ENCODE measurements around the gene BRSK1.
"Not testable (repeated sequence)": the region's sequence is repeated elsewhere in the genome, so short reads cannot be mapped to it uniquely, and the experiment has no call there.

The BRSK1 gene

DNA sequence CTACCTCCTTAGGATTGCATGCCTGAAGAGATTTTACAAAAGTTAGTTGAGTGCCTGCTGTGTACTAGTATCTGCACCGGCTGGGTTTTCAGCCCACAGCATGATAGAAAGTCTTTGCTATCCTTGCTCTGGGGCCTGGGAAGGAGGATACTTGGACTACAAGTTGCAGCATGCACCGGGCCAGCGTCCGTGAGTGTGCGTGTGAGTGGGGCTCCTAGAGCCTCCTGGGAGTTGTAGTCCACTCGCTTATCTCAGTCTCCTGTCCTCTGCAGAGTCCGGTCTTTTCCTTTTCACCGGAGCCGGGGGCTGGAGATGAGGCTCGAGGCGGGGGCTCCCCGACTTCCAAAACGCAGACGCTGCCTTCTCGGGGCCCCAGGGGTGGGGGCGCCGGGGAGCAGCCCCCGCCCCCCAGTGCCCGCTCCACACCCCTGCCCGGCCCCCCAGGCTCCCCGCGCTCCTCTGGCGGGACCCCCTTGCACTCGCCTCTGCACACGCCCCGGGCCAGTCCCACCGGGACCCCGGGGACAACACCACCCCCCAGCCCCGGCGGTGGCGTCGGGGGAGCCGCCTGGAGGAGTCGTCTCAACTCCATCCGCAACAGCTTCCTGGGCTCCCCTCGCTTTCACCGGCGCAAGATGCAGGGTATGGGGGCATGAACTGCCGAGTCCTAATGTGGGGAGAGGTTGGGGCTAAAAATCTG, 20.6 kb downstream of the BRSK1 start:
- DNase-seq (ENCODE audit: low read depth in 2 of 2) = no peak

DNA sequence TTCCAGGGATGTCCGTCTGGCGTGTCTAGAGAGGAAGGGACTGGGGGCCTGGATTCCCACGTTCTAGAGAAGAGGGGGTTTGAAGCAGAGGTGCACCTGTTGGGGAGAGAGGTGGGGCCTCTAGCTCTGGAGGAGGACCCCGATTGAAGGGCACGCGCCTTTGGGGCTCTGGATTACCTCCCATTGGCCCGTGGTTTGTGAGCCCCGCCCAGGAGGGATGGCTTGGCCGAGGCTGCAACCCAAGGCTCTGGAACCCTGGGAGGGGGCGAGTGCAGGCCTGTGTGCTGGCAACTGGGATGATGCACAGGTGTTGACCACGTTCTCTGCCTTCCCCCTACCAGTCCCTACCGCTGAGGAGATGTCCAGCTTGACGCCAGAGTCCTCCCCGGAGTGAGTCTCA, 21.2 kb downstream of the BRSK1 start:
- no peak for DNase-seq (ENCODE audit: low read depth in 2 of 2)

DNA sequence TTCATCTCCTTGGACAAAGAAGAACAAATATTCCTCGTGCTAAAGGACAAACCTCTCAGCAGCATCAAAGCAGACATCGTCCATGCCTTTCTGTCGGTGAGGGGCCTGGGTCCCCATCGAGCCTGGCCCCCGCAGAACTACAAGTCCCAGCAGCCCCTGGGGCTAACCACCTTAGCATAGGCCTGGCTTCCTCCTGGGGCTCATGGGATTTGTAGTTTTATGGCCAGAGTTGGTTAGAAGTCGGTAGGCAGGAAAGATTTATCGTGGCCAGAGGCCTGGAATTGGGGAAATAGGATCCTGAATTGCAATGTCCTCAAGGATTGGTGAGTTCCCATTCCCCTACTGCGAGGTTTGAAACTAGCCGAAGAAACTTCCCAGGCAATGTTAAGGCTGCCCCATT, 21.7 kb downstream of the BRSK1 start:
- DNase-seq (ENCODE audit: low read depth in 2 of 2) = peak; percentile 34 to 38

DNA sequence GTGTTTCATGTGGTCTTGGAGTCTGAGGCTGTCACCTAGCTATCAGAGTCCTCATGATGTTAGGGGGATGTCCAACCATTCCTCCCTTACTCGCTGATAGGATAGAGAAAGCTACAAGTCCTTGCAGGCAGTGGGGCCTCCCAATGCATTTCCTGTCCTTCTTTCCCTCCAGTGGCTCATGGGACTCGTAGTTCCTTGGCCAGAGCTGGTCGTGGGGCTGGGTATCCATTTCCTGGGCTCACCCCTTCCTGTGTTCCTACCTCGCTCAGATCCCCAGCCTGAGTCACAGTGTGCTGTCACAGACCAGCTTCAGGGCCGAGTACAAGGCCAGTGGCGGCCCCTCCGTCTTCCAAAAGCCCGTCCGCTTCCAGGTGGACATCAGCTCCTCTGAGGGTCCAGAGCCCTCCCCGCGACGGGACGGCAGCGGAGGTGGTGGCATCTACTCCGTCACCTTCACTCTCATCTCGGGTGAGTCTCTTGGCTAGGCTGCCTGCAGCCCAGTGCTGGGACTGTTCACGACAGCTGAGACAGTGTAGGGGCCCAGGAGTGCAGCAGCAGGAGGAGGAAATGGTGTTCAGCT, 22.3 kb downstream of the BRSK1 start:
- DNase-seq (ENCODE audit: low read depth in 2 of 2) = no peak

DNA sequence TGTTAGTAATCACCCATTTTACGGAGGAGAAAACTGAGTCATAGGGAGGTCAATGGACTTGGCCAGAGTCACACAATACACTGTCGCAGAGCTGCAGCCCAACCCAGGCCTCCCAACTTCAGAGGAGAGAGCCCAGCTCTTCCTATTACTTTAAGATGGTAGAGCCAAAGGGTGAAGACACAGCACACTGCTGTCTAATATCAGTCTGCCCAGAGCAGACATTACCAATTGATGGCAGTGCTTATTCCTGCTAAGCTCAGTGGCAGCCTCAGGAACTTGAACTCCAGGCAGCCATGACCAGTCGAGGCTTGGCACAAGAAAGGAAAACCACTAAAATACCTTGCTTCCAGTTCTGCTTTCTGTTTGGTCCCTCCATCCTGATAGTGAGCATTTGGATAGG, 22.9 kb downstream of the BRSK1 start:
- DNase-seq (ENCODE audit: low read depth in 2 of 2) = no peak

DNA sequence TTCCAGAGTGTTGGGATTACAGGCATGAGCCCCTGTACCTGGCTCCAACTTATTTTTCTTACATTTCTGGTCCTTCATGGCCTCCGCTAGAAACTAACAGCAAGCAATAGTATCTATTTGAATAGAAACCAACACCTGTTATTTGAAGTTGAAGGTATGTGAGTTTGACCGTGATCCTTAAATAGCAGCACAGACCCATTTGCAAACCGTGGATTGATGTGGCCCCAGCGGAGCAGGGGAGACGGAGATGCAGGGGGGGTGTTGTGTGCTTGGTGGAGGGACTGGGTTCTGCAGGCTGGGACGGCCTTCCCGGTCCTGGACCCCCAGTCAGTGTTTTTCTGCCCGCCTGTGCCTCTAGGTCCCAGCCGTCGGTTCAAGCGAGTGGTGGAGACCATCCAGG, 24.5 kb downstream of the BRSK1 start:
- no peak for DNase-seq (ENCODE audit: low read depth in 2 of 2)

DNA sequence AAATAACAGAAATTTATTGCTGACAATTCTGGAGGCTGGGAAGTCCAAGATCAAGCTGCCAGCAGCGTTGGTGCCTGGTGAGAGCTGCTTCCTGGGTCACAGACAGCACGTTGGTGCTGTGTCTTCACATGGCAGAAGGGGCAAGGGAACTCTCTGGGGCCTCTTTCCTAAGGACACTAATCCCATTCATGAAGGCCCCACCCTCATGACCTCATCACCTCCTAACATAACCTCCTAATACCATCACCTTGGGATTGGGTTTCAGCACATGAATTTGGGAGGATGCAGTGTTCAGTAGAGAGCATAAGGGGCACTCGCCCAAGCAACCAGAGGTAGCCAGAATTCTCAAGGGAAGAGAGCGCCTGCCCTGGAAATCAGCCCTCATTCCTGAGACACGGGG, 25.7 kb downstream of the BRSK1 start:
- no peak for DNase-seq (ENCODE audit: low read depth in 2 of 2)

DNA sequence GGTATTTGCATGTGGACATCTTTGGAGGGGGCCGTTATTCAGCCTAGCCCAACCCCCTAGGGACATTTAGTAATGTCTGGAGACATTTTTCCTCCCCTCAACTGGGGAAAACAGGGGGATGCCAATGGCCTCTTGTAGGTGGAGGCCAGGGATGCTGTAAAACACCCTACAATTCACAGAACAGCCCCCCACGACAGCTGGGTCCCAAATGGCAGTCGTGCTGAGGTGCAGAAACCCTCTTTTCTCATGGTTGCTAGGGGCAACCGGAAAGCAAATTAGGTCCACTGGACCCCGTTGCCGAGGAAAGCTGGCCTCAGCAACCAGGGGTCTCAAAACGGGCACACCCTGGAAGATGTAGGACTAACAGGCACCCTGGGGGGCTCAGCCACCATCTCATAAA, 26.7 kb downstream of the BRSK1 start:
- DNase-seq (ENCODE audit: low read depth in 2 of 2) = no peak

DNA sequence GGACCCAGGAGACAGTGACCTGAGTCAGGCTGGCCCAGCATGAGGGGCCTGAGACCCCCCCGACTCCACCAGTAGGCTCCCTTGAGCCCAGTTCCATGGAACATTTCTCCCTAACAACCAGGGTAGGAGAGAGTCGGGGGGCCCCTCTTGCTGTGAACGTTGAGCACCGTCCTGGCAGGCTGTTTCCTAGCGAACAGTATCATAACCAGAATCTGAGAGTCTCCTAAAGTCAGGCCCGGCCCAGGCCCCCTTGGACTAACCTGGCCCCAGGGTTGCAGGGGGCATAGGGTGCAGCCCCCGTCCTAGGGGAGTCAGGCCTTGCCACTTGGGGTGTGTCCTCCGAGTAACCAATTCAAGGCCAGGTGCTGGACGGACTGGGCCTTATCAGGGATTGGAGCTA, 27.6 kb downstream of the BRSK1 start:
- DNase-seq (ENCODE audit: low read depth in 2 of 2) = no peak

DNA sequence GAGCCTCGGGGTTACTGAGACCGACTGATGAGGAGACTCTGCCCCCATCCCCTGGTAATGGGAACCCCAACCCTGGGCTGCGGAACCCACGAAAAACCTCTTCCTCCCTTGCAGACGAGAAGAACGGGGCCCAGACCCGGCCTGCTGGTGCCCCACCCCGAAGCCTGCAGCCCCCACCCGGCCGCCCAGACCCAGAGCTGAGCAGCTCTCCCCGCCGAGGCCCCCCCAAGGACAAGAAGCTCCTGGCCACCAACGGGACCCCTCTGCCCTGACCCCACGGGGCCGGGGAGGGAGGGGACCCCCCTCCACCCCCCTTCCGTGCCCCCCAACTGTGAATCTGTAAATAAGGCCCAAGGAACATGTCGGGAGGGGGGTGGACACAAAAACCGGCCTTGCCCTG, 28.0 kb downstream of the BRSK1 start:
- DNase-seq (ENCODE audit: low read depth in 2 of 2) = no peak

DNA sequence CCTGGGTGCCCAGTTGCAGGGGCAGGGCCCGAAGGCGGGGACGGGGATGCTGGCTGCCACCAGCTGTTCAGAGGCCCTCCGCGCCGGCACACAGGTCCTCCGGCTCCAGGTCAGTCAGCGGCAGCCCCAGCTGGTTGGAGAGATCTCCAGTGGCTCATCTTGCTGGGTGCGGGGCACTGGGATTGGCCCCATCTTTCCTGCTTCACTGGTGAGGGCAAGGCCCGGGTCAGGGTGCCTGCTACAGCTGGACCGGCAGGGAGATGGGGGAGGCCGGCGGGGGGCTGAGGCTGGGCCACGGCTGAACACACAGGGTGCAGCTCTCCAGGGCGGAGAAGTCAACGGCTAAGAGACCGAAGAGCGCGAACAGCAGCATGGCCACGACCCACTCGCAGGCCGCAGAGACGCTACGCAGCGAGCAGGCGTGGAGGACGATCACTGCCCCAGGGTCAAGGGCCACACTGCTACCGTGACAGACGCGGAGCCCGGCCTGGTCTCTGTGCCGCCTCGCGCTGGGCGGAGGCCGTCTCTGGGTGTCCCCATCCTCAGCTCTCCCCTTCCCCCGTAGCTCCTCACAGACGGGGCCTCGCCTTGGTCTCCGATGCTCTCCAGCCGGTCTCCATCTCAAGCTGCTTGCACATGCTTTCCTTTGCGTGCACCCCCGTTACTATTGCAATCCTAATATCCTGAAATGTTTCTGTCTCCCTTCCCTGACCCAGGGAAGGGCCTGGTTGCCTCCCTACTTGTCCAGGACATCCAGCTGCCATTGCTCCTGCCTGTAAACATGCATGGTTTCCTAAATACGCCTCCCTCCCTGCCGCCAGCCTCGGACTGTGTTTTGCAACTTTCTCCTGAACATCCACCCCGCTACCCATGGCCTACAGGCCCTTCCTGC, 29.1 kb downstream of the BRSK1 start:
- DNase-seq (ENCODE audit: low read depth in 2 of 2) = no peak

DNA sequence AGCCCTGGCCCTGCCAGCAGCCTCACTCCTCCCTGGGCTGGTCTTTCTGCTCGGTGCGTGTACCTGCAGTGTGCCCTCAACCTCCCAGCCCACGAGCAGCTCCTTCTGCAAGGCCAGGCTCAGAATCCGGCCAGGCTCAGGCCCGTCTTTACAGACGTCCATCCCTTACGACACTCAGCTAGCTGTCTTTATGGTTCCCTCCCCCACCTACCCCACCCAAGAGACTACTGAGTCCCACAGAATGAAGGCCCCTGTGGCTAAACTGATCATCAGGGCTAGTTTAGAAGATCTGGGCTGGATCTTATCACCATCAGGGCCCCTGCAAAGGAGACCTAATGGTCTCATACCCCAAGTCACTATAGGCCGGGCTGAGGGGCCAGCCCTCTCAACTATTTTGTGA, 30.6 kb downstream of the BRSK1 start:
- DNase-seq (ENCODE audit: low read depth in 2 of 2) = no peak

DNA sequence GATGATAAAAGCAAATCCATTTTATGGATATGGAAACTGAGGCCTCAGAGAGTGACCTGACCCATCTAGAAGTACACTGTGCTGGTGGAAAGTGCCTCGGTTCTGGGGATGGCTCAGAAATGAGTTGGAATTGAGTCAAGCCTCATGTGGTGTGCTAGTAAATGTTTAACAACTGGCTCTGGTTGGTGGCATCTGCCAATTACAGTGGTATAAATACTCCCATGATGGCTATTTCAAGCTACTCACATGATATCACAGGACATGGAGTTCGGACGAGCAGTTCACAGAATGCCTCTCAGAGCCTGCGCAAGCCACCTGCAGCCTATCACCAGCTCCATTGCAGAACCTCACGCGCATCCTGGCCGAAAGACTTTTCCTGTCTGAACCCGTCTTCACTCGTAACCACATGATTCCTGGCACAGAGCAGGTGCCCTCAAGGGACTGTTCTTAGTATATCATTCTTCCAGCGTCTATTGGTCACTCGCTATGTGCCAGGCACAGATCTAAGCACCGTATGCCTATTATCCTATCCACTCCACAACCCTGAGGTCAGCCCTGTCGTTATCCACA, 32.2 kb downstream of the BRSK1 start:
- no peak for DNase-seq (ENCODE audit: low read depth in 2 of 2)

DNA sequence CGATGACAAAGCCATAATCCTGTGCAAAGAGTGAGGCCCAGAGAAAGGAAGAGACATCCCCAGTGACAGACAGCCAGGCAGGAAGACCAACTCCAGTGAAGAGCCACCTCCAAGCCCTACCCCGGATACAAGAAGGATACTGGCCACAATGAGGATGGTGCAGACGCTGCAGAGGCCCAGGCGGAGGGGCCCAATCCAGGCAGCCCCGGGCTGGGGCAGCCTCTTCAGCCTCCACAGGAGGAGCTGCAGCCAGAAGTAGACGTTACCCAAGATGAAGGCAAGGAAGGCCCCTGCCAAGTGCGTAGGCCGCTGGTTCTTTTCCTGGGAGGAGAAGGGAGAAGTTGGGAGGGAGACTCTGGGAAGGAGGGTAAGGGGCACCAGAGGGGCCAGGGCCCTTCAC, 32.8 kb downstream of the BRSK1 start:
- DNase-seq (ENCODE audit: low read depth in 2 of 2) = no peak

DNA sequence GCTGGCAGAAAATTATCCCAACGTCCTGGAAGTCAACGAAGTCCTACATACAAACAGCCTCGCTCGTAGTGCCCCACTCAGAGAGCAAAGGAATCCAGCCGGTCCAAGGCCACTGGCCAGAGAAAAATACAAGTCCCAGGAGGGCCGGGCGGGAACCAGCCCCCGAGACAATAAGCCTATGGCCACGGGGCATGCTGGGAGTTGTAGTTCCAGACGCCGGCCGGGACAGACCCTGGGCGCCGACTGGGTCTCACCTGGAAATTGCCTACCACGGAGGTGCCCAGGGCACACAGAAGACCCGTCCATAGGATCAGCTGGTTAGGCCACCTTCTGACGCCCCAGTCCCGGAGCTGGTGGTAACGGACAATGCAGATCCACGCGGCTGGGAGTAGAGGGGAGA, 36.0 kb downstream of the BRSK1 start:
- no peak for DNase-seq (ENCODE audit: low read depth in 2 of 2)

DNA sequence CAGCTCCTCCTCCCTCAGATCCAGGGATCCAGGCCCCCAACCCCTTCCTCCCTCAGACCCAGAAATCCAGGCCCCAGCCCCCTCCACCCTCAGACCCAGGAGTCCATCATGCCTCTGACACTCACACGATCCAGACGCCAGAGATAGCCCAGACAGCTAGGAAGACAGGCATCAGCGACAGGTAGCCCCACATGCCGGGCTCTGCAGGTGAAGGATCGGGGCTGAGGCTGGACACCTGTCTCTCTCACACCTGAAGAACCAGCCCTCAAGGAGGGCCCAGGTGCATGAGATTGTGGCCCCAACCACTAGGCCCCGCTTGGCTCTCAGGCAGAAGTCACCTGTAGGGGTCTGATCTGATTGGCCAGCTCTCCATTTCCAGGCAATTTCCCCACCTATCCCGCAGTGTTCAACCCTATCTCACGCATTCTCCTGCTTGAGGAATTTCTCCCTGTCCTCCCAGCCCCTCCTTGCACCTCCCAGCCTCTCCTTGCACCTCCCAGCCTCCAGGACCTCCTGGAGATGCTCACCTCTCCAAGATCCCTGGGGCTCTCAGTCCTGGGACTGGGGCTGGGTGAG, 37.1 kb downstream of the BRSK1 start:
- DNase-seq (ENCODE audit: low read depth in 2 of 2) = no peak

DNA sequence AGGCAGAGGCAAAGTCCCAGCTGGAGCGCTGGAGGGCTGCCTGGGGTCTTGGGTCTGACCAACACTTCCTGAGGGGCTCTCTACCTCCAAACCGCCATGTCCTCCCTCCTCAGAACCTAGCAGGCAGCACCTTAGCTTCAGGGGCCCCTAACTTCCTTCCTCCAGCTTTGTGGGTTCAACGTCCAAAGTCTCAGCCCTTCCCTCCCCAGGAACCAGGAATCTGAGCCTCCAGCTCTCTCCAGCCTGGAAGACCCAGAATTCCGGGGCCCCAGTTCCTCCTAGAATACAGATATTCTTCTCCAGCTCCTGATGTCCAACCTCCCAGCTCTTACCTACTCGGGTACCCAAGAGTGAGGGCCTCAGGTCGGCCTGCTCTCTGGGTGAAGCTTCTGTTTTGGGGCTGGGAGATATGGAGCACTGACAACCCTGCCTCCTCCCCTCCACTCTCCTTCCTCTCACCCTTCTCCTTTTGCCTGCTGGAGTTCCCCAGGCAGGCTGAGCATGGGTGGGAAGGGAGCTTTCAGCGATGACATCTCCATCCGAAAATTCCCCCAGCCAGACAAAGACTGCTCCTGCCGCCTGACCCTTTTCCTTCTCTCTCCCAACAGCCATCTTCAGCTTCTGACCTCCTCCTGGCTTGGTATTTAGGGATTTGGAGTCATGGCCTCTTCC, 37.8 kb downstream of the BRSK1 start:
- DNase-seq (ENCODE audit: low read depth in 2 of 2) = no peak

DNA sequence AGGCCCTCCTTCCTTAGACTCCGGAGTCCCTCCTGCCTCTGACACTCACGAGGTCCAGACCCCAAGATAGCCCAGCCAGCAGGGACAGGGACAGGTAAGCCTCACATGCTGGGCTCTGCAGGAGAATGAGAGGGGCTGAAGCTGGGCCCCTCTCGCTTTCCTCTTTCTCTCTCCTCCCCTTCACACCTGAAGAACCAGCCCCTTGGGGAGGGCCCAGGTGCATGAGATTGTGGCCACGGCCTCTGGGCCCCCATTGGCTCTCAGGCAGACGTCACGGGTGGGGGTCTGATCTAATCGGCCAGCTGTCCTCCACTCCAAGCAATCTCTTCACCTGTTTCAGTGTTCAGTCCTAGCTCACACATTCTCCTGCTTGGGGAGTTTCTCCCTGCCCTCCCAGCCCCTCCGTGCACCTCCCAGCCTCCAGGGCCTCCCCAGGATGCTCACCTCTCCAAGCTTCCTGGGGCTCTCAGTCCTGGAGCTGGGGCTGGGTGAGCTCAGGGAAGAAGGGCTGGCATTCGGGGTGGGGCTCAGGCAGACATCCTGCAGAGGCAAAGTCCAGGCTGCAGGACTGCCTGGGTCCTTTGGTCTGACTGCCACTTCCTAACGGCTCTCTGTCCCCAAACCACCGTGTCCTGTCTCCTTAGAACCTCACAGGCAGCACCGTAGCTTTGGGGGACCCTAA, 38.5 kb downstream of the BRSK1 start:
- DNase-seq (ENCODE audit: low read depth in 2 of 2) = no peak

DNA sequence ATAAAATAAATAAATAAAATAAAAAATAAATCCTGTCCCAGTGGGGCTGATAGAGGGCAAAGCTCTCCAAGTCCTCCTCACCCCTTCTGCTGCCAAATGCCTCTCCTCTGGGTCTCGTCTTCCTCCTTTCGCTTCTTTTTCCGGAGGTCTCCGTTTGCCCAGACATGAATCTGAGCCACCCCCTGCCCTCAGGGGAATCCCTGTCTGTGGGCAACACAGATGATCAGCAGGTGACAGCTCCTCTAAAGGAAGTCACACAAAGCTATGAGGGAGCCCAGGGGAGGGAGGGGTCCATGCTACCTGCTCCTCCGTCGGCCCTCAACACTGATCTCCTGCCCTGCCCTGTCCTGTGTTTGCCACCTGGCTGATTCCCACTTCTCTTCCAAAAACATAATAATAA, 40.9 kb downstream of the BRSK1 start:
- no peak for DNase-seq (ENCODE audit: low read depth in 2 of 2)

DNA sequence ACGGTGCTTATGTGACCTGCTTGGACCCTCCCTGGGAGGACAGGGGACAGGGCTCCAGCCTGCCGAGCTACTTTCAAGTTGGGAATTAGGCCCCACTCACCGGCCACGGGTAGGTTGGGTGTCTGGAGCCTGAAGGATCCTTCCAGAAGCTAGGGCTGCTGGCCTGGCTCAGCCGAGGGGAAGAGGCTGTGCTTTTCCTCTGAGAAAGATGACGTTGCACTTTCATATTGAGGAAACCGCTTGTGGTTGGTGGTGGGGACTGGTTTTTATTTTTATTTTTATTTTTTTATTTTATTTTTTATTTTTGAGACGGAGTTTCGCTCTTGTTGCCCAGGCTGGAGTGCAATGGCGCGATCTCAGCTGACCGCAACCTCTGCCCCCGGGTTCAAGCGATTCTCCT, 41.4 kb downstream of the BRSK1 start, which contains the start of gene TMEM150B:
Gene TMEM150B, minus strand, starts transcription at position 170 of the 400 bp plus-strand sequence. CDS start 4,305 bp downstream, outside the sequence.
- DNase-seq (ENCODE audit: low read depth in 2 of 2) = no peak

DNA sequence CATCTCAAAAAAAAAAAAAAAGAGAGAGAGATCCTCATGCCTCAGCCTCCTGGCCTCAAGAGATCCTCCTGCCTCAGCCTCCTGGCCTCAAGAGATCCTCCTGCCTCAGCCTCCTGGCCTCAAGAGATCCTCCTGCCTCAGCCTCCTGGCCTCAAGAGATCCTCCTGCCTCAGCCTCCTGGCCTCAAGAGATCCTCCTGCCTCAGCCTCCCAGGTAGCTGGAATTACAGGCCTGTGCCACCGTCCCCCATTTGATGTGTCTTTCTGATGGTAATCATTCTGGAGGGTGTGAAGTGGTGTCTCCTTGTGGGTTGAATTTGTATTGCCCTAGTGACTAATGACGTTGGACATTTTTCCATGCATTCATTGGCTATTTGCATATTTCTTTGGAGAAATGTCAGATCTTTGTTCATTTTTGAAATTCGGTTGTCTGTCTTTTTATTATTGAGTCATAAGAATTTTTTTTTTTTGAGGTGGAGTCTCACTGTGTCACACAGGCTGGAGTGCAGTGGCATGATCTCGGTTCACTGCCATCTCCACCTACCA, 45.0 kb downstream of the BRSK1 start:
- DNase-seq (ENCODE audit: low read depth in 2 of 2) = not testable (repeated sequence)
